ENCODE results near the gene KIF20B.
"Not testable (repeated sequence)": the region's sequence is repeated elsewhere in the genome, so short reads cannot be mapped to it uniquely, and the experiment has no call there.

Gene KIF20B

DNA sequence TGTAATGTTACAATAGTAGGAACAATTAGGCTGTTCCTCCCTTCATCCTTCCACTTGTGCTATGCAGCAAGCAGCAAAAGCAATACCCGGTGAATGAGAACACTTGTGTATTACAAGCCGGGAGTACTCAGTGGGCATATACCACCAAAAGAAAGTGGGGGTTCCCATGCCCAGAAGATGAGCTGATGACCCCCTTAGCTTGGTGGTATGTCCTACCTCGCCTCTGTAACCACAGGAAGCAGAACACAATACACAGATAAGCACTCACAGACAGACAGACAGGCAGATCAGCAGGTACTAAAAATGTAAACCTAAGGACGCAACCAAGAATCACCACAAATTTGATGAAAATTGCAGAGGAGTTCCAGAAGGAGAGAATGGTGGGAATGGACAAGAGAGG, 15.5 kb upstream of the KIF20B start:
- DNase-seq: no peak

DNA sequence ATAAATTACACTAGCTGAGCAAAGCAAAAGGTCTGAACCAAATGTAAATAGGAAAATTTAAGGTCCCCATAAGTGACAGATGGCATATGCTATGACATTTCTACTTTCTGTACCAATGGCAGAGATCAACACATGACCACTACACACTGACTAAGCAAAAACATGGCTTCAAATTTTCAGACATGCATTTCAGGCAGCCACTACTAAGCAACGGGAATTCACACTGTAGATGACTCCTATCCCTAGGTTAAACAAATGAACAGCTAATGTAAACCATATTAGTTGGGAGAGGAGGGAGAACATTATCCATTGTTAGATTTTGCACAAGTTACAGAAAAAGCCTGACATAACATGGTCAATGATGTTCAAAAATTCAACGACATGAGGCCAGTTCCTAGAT, 11.4 kb upstream of the KIF20B start:
- no peak for DNase-seq

DNA sequence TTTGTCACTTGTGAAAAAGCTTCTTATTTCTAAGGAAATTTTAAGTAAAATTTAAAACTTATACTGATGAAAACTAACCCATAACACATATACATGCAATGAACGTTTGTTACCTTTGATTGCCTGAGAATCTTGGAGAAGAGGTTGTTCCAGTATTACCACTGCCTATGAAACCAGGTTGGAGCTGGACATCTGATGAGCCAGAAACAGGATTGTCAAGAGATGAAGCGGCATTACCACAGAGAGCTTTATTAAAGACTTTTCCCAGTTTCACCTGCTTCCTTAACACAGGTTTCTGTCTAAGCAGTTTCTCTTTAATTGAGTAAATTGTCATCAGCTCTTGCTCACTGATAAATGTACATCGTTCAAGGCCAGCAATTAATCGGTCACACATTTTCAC, 9.0 kb upstream of the KIF20B start:
- no peak for DNase-seq

DNA sequence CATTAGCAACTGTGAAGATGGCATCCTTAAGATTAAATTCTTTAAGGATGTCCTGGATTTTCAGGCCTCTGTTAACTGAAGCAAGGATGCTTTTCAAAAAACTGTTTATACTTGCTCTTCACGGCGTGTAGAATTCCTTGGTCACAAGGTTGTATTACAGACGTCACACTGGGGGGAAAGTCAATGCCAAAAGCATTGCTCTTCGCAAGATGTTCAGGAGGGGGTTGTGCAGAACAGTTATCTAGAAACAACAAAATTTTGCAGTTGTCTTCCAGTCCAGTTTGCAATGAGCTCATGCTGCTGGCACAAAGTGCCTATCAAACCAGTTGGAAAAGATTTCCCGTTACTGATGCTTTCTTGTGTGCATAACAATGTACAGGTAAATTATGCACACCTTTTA, 8.2 kb upstream of the KIF20B start:
- DNase-seq: no peak

DNA sequence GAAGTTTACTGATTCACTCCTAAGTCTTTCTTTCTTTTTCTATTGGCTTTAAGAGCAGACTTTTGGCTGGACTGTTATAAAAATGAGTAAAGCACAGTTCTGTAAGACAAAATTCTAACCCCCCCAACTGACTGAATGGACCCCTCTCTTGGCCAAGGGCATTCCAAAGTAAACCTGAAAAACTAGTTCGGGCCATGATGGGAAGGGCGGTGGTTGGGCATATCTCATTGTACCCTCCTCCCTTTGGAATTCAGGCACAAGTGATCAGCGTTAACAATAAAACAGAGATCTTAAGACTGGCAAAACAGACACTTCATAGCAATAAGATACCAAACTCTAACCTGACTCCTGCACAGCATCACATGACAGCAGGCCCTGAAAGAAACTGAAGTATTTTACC, 6.1 kb upstream of the KIF20B start:
- no peak for DNase-seq

DNA sequence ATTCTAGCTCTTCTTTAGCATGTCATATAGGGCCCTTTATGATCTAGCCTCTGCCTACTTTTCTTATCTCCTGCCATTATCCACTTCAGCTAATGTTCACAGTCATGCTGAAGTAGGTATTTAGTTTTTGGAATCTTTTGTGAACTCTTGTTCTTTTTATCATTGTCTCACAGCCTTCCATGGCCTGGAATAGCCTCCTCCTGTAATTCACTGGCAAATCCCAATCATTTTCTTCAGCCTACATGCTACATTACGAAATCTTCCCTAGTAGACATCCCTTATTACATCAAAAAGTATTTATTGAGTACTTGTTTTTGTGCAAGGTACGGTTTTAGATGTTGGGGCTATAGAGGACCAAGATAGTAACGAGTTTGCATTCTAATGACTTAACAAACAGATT, 3.4 kb upstream of the KIF20B start:
- DNase-seq: no peak

DNA sequence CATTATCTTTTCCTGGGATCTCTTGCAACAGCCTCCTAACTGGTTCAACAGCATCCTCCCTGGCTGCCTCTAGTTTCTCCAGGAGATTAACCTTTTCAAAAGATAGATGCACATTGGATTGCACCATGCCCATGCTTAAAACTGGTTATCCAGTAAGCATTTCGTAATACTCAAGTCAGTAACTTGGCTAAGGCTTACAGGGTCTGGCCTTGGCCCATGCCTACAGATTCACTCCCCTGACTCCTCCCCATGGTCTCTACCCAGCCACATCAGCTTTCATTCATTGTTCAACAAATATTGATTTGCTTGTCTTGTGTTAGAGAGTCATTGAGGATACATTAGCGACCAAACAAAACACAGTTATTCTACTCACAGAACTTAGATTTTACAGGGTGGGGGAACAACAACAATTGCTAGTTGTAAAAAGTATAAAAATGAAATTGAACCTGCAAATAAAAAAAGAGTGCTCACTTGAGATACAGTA, 1.8 kb upstream of the KIF20B start:
- no peak for DNase-seq

DNA sequence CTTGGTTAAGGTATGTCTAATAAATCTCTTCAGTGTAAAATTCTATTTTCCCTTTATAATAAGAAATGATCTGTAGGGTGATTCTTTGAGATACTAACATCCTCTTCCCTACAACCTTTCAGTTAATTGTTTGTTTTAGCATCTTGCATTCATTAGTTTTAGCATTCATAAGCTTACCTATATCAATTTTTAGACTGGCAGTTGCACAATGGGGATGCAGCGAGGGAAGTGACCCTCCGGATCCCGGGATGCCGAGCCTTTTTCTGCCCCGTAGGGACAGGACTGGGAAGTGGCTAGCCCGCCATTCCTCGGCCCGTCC, 508 bp upstream of the KIF20B start:
- DNase-seq: no peak

DNA sequence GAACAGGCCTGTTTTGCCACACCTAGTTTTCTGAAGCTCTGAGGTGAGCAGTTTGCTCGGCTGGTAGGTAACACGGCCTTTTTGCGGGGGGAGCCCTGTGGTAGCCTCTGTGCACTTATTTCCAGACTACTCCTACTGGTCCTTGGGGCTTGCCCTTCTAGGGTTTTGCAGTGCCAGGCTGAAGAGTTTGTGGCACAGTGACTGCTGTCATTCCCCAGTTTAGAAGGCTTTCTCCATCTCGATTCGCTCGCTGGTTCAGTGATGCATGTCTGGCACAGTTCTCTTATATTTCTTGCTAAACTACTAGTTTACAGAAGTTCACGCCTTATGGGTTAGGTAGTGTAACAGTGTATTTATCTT, 711 bp downstream of the KIF20B start:
- peak; percentile 7 for DNase-seq

DNA sequence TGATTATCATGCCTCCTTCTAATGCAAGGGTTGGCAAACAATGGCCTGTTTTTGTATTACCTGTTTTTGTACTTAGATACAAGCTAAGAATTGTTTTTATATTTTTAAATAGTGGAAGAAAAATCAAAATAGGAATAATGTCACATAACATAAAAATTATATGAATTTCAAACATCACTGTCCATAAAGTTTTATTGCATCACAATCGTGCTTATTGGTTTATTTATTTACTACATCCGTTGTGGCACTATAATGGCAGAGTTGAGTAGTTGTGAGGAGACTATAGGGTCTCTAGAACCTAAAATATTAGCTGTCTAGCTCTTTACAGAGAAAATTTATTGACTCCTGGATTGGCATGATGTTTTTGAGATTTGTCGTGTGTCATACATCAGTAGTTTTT, 4.1 kb downstream of the KIF20B start:
- no peak for DNase-seq

DNA sequence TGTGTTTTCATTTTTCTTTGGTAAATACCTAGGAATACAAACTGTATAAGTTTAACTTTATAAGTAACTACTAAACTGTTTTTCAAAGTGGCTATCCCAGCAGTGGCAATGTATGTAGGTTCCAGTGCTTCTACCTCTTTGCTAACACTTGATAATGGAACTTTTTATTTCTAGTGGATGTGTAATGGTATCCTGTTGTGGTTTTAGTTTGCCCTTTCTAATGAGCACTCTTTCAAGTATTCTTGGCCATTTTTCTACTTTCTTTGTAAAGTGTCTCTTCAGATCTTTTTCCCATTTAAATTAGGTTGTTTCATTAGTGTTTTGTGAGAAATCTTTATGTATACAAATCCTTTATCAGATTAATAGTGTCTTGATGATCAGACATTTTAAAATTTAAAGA, 4.6 kb downstream of the KIF20B start:
- no peak for DNase-seq

DNA sequence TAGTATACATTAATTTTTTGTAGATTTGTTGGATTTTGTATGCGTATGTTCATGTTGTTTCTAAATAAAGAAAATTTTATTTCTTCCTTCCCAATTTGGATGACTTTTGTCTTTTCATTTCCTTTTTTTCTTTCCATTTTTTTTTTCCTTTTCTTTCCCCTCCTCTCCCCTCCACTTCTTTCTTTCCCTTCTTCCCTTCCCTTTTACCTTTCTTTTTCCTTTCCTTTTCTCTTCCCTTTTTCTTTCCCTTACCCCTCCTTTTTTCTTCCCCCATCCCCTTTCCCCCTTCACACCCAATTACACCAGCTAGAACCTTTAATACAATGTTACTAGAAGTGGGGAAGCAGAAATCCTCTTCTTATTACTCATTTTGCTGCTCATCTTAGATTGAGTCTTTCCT, 6.0 kb downstream of the KIF20B start:
- DNase-seq: no peak

DNA sequence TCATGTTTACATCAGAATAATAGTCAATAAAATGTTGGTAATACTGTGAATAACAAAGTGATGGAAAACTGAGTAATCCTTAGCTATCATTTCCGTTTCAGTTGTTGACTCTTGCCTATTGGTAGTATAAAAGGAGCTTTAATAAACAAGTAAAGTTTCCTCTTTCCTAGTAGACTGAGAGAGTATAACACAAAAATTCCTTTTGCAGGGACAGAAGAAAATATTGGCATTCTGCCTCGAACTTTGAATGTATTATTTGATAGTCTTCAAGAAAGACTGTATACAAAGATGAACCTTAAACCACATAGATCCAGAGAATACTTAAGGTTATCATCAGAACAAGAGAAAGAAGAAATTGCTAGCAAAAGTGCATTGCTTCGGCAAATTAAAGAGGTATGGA, 9.4 kb downstream of the KIF20B start:
- DNase-seq: no peak

DNA sequence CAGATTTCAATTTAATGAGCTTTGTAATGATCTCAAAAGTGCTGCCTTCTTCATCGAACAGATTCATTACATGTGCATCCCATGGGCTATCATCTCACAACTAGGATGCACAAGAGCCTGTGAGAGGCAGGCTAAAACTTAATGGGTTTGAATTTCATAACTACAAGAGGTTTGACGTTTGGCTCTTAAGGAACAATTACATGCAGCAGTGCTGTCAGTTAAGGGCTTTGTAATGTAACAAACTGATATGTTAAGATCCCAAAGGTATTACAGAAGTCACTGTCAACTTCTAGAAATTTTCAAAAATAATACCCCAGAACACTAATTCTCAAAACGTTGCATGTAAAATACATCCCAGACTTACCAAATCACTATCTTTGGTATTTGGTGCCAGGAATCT, 33.2 kb downstream of the KIF20B start:
- no peak for DNase-seq

DNA sequence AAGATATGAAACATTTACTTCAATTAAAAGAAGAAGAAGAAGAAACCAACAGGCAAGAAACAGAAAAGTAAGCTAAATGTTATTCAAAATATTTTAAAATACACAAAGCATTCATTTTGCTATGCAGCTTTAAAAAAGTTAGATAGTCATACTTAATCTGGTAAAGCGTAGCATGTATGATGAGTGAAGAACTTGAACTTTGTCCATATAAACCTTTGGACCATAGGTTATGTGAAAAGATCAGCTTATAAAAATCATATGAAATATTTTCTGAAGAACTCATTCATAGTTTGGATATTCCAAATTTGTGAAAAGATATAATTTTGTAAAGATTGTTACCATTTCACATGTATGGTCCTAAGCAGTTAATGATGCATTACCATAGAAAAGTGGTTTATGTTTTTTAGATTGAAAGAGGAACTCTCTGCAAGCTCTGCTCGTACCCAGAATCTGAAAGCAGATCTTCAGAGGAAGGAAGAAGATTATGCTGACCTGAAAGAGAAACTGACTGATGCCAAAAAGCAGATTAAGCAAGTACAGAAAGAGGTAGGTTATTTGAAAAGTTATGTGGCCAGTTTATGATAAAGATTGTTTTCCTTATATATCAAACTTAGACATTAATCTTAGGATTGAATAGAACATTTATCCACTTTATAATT, 37.3 kb downstream of the KIF20B start:
- no peak for DNase-seq

DNA sequence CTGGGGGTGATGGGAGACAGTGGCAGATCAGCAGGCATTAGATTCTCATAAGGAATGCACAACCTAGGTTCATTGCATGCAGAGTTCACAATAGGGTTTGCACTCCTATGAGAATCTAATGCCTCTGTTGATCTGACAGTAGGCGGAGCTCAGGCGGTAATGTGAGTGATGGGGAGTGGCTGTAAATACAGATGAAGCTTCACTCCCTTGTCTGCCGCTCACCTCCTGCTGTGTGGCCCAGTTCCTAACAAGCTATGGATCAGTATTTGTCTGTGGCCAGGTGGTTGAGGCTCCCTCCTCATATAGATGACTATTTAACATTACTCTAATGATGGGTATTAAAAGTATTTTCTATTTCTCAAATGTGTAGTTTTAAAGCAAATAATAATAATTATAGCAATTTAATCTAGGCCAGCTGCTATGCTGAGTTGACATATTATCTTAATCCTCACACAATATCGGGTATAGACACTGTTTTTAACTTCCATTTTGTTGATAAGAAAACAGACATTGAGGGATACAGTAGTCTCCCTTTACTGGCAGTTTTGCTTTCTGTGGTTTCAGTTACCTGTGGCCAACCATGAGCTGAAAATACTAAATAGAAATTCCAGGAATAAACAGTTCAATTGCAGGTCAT, 39.9 kb downstream of the KIF20B start:
- DNase-seq: no peak

DNA sequence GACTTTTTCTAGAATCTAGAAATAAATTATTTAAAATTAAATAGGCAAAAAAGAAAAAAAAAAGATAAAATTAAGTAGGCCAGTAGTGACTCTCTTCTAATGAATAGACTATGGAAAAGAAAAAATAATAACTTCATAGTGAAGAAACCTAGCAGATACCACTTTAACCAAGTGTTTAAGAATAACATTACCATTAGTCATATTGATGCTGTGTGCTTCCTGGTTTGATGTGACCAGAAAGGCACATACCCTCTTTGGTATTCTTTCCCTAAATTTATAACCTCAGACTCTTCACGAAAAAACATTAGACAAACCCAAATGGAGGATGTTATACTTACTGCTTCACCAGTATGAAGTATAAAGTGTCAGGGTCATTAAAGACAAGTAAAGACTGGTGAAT, 42.6 kb downstream of the KIF20B start:
- no peak for DNase-seq

DNA sequence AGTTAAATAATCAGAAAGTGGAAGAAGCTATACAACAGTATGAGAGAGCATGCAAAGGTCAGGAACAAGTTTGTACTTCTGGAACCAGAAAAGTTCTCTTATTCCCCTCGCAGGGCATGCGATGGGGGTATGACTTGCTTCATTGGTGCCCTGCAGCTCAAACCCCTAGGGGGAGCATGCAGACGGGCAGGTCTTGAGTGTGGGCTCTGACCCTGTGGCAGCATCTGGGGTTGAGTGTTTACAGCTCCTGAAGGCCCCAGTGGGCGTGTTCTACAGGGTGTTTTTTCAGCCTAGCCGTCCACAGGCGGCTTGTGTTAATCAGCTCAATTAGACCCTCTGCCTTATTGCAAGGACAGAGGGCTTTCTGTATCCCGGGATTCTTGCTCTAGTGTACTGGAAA, 44.5 kb downstream of the KIF20B start:
- no peak for DNase-seq

DNA sequence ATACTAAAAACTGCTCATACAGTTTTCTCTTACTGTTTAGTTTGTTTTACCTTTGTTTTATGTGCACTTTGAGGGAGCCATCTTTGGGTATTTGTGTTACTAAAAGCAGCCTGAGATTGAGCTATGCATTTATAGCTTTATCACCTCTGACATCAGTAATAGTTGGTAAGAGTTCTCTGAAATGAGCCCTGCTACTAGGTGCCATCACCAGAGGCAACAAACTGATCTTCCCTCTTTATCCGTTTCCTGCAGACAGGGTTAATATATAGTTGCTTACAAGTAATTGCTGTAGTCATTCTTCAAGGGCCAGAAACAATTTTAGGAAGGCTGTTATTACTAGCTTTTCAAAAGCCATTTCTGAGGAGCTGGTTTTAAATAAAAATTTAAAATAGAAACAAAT, 49.1 kb downstream of the KIF20B start:
- DNase-seq: no peak

DNA sequence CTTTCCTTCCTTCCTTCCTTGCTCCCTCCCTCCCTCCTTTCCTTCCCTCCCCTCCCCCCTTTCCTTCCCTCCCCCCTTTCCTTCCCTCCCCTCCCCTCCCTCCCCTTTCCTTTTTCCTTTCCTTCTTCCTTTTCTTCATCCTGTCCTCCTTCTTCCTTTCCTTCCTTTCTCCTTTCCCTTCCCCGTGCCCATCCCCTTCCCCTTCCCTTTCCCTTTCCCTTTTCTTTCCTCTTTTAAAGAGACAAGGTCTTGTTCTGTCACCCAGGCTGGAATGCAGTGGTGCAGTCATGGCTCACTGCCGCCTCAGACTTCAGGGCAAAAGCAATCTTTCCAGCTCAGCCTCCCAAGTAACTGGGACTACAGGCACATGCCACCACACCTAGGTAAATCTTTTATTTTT, 54.0 kb downstream of the KIF20B start:
- DNase-seq: no peak

DNA sequence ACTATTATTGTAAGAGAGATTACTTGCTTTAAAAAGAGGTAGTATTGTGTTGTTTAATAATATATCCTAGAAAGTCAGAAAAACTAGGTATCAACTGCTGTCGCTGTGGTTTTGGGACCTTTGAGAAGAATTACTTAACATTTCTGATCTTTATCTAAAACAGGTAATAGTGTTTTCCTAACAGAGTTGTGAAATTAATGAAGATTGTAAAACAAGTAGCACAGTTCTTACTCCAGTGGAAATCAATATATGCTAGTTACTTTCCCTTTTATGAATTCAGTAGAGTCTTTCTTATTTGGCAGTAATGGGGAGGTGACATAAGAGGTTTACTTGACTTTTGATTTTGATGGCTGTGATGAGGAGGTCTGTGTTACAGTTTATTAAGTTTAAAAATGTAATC, 58.1 kb downstream of the KIF20B start:
- no peak for DNase-seq

DNA sequence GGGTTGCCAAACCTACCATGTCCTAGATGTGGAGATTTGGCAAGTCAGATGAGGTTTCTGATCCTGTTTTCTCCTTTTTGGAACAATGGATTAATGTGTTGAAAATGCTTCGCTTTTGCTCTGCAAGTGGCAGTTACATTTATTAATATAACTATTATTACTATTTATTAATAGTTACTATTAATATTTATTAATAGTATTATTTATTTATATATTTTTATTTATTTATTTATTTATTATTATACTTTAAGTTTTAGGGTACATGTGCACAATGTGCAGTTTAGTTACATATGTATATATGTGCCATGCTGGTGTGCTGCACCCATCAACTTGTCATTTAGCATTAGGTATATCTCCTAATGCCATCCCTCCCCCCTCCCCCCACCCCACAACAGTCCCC, 62.3 kb downstream of the KIF20B start:
- not testable (repeated sequence) for DNase-seq

DNA sequence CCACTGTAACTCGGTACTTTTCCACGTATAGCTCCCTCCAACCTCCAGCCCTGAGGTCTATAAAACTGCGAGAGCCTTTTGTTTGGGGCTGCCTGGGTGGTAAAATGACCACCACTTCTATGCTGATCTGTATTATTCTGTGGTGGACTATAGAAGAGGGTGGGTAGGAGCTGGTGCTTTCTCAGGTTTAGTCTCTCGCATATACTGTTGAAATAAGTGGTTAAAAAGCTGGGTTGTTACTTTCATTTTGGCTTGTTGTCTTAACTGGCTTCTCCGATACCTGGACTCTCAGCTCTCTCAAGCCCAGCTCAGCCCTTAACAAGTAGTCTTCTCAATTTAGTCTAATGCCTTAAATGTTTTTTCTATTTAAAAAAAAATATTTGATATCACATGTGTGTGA, 70.3 kb downstream of the KIF20B start:
- DNase-seq: no peak

DNA sequence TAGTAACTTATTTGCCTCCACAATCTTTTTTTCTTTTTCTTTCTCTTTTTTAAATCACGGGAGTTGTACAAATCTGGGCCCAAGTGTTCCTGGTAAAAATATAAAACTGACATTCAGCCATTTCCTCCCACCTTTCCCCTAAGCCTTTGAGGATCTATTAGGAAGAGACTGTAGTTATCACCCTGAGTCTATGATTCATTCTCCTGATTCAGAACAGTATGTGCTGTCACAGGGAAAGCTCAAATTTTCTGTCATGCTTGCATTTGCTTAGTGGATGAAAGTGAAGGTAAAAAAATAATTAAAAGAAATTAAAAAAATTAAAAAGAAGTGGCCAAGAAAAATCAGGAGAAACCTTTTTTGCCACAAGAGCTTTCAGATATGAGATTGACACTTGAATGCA, 71.7 kb downstream of the KIF20B start:
- DNase-seq: no peak

DNA sequence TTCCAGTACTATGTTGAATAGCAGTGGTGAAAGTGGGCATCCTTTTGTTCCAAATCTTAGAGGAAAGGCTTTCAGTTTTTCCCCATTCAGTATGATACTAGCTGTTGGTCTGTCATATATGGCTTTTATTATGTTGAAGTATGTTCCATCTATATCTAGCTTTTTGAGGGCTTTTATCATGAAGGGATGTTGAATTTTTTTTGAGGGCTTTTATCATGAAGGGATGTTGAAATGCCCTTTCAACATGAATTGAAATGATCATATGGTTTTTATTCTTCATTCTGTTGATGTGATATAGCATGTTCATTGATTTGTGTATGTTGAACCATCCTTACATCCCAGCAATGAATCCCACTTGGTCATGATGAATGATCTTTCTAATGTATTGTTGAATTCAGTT, 75.3 kb downstream of the KIF20B start:
- no peak for DNase-seq

All from T-helper 9 cell (primary cell).